ENCODE data around the gene CXCR6. TPM values are rescaled to one million over a fixed set of nuclear protein-coding genes. Genes with fewer than 3 reads are reported as not detected.
A peak's percentile ranks its signal among the peaks of the same experiment; 100 is the strongest.

Gene CXCR6
- total RNA-seq, 2 experiments from 2014 or later, result 53.8 to 58.8 TPM

DNA sequence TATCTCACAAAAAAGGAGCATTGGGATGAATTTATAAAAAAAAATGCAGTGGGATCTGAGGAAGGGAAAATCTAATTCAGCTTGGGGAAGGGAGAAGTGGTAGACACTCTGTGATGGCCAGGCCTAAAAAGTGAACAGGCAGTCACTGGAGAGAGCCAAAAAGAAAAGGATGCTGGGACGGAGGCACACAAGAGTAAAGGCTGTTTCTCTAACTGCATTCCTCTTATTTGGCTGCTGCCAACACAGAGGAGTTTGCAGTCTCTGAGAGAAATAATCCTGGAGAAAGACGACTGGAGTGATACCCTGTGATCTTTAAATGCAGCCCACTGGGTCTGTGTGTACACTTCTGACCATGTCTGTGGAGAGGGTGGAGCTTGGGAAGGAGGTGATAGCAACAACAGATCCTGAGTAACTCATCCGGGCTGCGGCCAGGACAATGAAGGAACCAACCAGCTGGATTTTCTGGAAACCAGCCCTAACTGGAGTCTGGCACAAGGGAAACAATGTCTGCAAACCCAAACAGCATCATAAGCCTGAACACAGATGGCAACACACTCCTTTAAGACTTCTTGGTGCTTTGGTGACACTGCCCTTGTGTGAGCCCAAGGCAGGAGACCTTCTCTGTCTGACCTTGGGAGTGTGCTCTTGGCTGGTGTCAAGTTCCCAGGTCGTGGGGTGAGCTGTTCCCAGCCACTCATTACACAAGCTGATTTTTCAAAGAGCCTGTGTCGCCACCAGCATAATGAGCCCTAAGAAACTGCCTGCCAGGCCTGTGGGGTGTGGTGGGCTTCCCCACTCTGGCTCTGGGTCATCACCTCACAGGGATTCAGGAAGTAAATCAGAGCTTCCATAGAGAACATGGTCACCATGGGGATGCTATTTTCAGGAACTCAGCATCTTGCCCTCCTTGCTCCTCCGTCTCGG is 44.4 kb downstream of the CXCR6 start:
- peak overlapping the region; percentile 53 for H3K27ac Mint-ChIP-seq
- ChIA-PET CTCF (no interaction called here), POLR2A (interaction anchor here (10.6 kb wide), 1 partner anchor 8 kb away, joined by 177 read pairs; no protein-coding TSS in a partner anchor)
- H3K4me3 Mint-ChIP-seq, result no peak overlapping the region
- H3K4me1 Mint-ChIP-seq, result peaks cover 73% of the 10 kb centered on the region
- no peaks in the 10 kb centered on the region for H3K9me3 Mint-ChIP-seq
- H3K36me3 Mint-ChIP-seq (ENCODE audit: low read depth), result peaks cover 81% of the 10 kb centered on the region
- no peak for DNase-seq
- no peaks in the 10 kb centered on the region for H3K27me3 Mint-ChIP-seq

GRCh38 chr3:45988362-45988761 is 45.1 kb downstream of the CXCR6 start:
- no peak overlapping the region for H3K4me3 Mint-ChIP-seq
- ChIA-PET CTCF (interaction anchor here (1.6 kb wide), 1 partner anchor 30 kb away, joined by 3 read pairs; no protein-coding TSS in a partner anchor), POLR2A (interaction anchor here (10.6 kb wide), 1 partner anchor 9 kb away, joined by 177 read pairs; no protein-coding TSS in a partner anchor)
- H3K27me3 Mint-ChIP-seq, result no peaks in the 10 kb centered on the region
- DNase-seq, result no peak
- H3K4me1 Mint-ChIP-seq, result peaks cover 78% of the 10 kb centered on the region
- H3K27ac Mint-ChIP-seq, result peak overlapping the region; percentile 53
- H3K36me3 Mint-ChIP-seq (ENCODE audit: low read depth), result peaks cover 80% of the 10 kb centered on the region
- H3K9me3 Mint-ChIP-seq, result no peaks in the 10 kb centered on the region

- no peak overlapping the region for H3K4me3 Mint-ChIP-seq
- no peak overlapping the region for H3K27ac Mint-ChIP-seq
- H3K9me3 Mint-ChIP-seq, result no peaks in the 10 kb centered on the region
- ChIA-PET CTCF (interaction anchor here (1.6 kb wide), 1 partner anchor 30 kb away, joined by 3 read pairs; no protein-coding TSS in a partner anchor), POLR2A (interaction anchor here (10.6 kb wide), 1 partner anchor 10 kb away, joined by 177 read pairs; no protein-coding TSS in a partner anchor)
- H3K27me3 Mint-ChIP-seq, result no peaks in the 10 kb centered on the region
- H3K4me1 Mint-ChIP-seq, result peaks cover 81% of the 10 kb centered on the region
- no peak for DNase-seq
- peaks cover 77% of the 10 kb centered on the region for H3K36me3 Mint-ChIP-seq (ENCODE audit: low read depth)
Observed at GRCh38 chr3:45988804-45989203, 45.5 kb downstream of the CXCR6 start.

DNA sequence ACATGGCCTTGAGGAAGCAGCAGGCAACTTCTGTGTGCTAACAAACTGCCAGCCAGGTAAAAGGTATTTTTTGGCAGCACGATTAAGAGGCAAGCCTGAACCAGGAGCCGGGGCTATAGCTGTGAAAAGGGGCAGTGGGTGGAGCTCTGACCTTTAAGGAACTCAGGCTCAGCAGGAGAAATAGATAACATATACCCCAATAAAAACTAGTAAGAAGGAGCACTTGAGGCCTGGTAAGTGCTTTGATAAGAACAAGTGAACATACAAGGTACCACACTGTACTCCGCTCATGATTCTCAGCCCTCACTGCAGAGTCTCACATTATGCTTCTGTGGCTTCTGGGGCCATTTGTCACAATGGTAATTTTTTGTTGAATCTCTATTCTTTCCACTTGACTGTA is 46.9 kb downstream of the CXCR6 start:
- Mint-ChIP-seq H3K4me1 (peaks cover 81% of the 10 kb centered on the region), H3K27ac (peak overlapping the region; percentile 1), H3K4me3 (no peak overlapping the region), H3K27me3 (no peaks in the 10 kb centered on the region), H3K9me3 (no peaks in the 10 kb centered on the region), H3K36me3 (ENCODE audit: low read depth) (peaks cover 63% of the 10 kb centered on the region)
- DNase-seq, result no peak
- CTCF ChIA-PET, result interaction anchor here (1.5 kb wide), 1 partner anchor 25 kb away, joined by 4 read pairs; no protein-coding TSS in a partner anchor
- POLR2A ChIA-PET, result interaction anchor here (1.0 to 10.6 kb wide), 2 partner anchors 11 to 52 kb away, joined by 3 to 177 read pairs; no protein-coding TSS in a partner anchor

DNA sequence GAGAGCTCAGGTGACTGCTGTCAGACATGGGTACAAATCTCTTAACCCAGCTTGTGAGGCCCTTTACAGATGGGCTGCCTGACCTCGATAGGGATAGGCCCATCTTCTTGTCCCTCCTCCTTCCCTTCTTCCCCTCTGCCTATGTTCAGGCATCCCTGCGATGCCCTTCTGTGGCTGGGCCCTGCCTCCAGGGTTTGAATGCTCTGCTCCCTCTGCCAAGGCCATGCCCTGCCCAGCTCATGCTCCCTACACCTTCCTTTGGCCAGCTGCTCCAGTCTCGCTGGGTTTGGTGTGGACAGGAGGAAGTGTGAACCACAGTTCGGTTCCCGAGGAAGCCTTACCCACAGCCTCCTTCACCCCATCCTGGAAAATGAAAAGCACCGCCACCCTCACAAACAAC is 48.1 kb downstream of the CXCR6 start:
- ChIA-PET POLR2A (interaction anchor here (0.8 to 10.6 kb wide), 4 partner anchors 12 to 46 kb away, joined by 3 to 177 read pairs (median 58); no protein-coding TSS in a partner anchor), CTCF (interaction anchor here (0.6 kb wide), 1 partner anchor 53 kb away, joined by 3 read pairs; no protein-coding TSS in a partner anchor)
- Mint-ChIP-seq H3K27ac (peak overlapping the region; percentile 67), H3K27me3 (no peaks in the 10 kb centered on the region), H3K9me3 (no peaks in the 10 kb centered on the region), H3K36me3 (ENCODE audit: low read depth) (peaks cover 56% of the 10 kb centered on the region), H3K4me1 (peaks cover 75% of the 10 kb centered on the region), H3K4me3 (no peak overlapping the region)
- DNase-seq, result no peak

DNA sequence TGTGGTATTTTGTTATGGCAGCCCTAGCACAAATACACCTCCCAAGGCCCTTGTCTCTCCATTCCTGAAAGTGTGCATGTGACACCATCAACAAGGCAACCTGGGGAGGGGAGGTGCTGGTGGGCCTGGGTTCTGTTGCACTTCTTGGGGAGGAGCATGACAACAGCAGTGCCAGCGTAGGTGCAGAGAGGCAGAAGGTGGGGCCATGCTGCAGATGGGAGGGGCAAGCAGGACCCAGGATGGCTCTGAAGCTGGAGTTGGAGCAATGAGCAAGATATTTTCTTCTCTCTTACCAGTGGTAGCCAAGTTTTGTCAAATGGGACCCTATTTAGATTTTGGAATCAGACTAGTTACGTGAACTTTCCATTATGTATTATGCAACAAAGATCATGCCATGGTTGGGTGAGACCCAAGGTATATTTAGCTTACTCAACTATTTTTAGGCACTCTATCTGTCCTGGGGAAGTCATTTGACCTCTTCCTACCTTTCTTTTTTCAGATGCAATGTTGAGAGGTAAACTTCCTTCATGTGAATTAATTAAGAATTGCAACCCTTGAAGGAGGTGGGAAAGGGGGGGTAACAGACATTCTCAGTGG is 49.0 kb downstream of the CXCR6 start:
- ChIA-PET POLR2A (interaction anchor here (1.0 to 10.6 kb wide), 8 partner anchors 13 to 76 kb away, joined by 3 to 177 read pairs (median 42); partner anchors contain the start of gene CXCR6), CTCF (interaction anchor here (1.1 to 2.9 kb wide), 4 partner anchors 10 to 85 kb away, joined by 3 to 13 read pairs (median 6); no protein-coding TSS in a partner anchor)
- DNase-seq, result peak; percentile 24
- Mint-ChIP-seq H3K4me3 (no peak overlapping the region), H3K4me1 (peaks cover 74% of the 10 kb centered on the region), H3K9me3 (peaks cover 4% of the 10 kb centered on the region), H3K36me3 (ENCODE audit: low read depth) (peaks cover 56% of the 10 kb centered on the region), H3K27me3 (peaks cover 2% of the 10 kb centered on the region), H3K27ac (peak overlapping the region; percentile 90)

DNA sequence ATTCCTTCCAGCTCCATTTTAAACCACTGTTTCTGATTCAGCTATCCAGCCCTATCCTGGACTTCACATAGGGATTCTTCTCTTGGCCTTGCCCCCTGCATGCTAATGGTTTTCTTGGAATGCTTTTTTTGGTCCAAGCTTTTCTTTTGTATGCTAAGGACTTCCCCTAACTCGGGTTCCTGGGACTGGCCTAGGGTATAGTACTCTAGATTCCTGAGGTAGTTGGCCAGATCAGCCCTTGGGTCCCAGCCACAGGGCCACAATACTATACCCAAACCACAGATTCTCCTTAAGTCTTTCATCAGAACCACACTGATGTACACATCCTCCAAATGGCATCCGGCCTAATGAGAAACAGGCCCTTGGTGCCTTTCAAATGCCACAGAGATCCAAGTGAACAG is 49.6 kb downstream of the CXCR6 start:
- peak overlapping the region; percentile 54 for H3K4me3 Mint-ChIP-seq
- H3K9me3 Mint-ChIP-seq, result peaks cover 4% of the 10 kb centered on the region
- peaks cover 52% of the 10 kb centered on the region for H3K36me3 Mint-ChIP-seq (ENCODE audit: low read depth)
- POLR2A ChIA-PET, result interaction anchor here (1.0 to 10.6 kb wide), 12 partner anchors 14 to 378 kb away, joined by 3 to 177 read pairs (median 11); partner anchors contain the start of genes CCR5, CXCR6 and SACM1L
- CTCF ChIA-PET, result interaction anchor here (1.1 to 2.9 kb wide), 7 partner anchors 11 to 221 kb away, joined by 3 to 13 read pairs (median 4); no protein-coding TSS in a partner anchor
- DNase-seq, result peak; percentile 54
- H3K4me1 Mint-ChIP-seq, result peaks cover 71% of the 10 kb centered on the region
- peaks cover 2% of the 10 kb centered on the region for H3K27me3 Mint-ChIP-seq
- peak overlapping the region; percentile 90 for H3K27ac Mint-ChIP-seq

GRCh38 chr3:45993421-45994027 is 50.3 kb downstream of the CXCR6 start:
- peak; percentile 59 for DNase-seq
- Mint-ChIP-seq H3K4me1 (peaks cover 65% of the 10 kb centered on the region), H3K36me3 (ENCODE audit: low read depth) (peaks cover 47% of the 10 kb centered on the region), H3K27me3 (peaks cover 2% of the 10 kb centered on the region), H3K27ac (peak overlapping the region; percentile 90), H3K9me3 (peaks cover 4% of the 10 kb centered on the region), H3K4me3 (peak overlapping the region; percentile 54)
- ChIA-PET POLR2A (interaction anchor here (0.8 to 10.6 kb wide), 18 partner anchors 9 to 377 kb away, joined by 3 to 177 read pairs (median 12); partner anchors contain the start of genes CCR5, CXCR6 and SACM1L), CTCF (interaction anchor here (0.5 to 2.9 kb wide), 14 partner anchors 9 to 379 kb away, joined by 3 to 13 read pairs (median 4); no protein-coding TSS in a partner anchor)

DNA sequence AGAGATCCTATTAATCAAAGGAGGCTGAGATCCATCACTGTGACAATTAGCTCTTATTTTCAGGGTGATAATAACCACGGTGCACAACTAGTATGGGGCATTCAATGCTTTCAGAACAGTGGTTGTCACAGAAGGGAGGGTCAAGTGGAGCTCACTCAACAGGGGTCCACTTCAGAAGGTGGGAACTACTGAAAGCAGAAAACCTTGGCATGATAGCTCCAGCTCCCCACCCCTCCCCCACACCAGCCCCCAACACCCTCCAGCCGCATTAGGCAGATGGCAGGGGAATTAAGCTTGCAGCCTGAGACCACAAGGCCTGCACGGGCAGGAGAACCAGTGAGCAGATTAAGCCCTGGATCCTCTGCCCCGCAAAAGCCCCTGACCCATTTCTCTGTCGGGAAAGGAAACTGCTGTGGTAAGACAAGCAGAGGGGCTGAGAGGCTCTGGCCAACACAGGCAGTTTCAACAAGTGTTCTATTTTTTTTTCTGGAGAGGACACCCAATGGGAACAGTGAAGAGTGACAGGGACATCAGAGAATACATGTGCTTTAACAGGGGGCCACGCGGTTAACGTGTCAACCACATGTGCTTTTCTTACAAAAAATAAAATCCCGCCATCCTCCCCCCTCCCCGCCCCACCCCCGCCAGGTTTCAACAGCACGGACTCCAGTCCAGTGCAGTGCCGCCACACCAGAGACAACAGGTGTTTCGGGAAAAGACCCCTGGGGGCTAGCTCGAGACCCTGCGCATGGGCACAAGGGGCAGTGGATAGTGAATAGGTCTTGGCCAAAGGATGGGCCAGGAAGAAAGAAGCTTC is 51.4 kb downstream of the CXCR6 start:
- H3K9me3 Mint-ChIP-seq, result peaks cover 4% of the 10 kb centered on the region
- ChIA-PET CTCF (interaction anchor here (0.7 to 2.9 kb wide), 15 partner anchors 10 to 498 kb away, joined by 3 to 13 read pairs (median 4); partner anchors contain the start of gene CXCR6), POLR2A (interaction anchor here (0.8 to 10.6 kb wide), 24 partner anchors 11 to 376 kb away, joined by 3 to 177 read pairs (median 9); partner anchors contain the start of genes CCR5 and CXCR6)
- H3K4me1 Mint-ChIP-seq, result peaks cover 55% of the 10 kb centered on the region
- DNase-seq, result peak; percentile 76
- H3K27me3 Mint-ChIP-seq, result peaks cover 3% of the 10 kb centered on the region
- H3K27ac Mint-ChIP-seq, result peak overlapping the region; percentile 93
- peak overlapping the region; percentile 84 for H3K4me3 Mint-ChIP-seq
- peaks cover 39% of the 10 kb centered on the region for H3K36me3 Mint-ChIP-seq (ENCODE audit: low read depth)

- ChIA-PET CTCF (interaction anchor here (0.8 to 2.9 kb wide), 9 partner anchors 14 to 302 kb away, joined by 3 to 13 read pairs (median 4); partner anchors contain the start of gene CXCR6), POLR2A (interaction anchor here (0.9 to 10.6 kb wide), 18 partner anchors 10 to 375 kb away, joined by 3 to 177 read pairs (median 10); partner anchors contain the start of genes CCR1, CCR5 and CXCR6)
- peaks cover 35% of the 10 kb centered on the region for H3K36me3 Mint-ChIP-seq (ENCODE audit: low read depth)
- H3K4me1 Mint-ChIP-seq, result peaks cover 46% of the 10 kb centered on the region
- peak within 1 kb of the TSS; percentile 93 for H3K27ac Mint-ChIP-seq
- DNase-seq, result peak; percentile 91
- peaks cover 8% of the 10 kb centered on the region for H3K27me3 Mint-ChIP-seq
- peaks cover 4% of the 10 kb centered on the region for H3K9me3 Mint-ChIP-seq
- peak within 1 kb of the TSS; percentile 84 for H3K4me3 Mint-ChIP-seq
Observed at GRCh38 chr3:45995236-45996192, 52.2 kb downstream of the CXCR6 start, which contains the start of gene FYCO1. Gene FYCO1 (minus strand): TSS chr3:45995824. CDS start chr3:45984910, 10,914 bp downstream.
